ENCODE results near the gene SLC12A2.

Gene SLC12A2

DNA sequence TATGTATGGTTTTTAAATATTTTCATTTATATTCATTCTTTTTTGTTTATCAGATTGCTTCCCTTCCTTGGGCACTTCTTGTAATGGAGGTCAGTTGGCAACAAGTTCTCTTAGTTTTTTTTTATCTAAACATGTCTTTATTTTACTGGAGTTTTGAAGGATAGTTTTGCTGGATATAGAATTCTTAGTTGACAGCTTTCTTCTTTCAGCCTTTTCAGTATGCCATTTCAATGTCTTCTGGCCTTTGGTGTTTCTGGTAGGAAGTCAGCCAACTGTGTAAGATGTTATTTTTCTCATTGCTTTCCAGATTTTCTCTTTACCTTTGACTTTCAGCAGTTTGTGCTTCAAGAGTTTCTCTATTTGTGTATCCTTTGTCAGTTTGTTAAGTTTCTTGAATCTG is 14.2 kb downstream of the SLC12A2 start:
- DNase-seq: no peak

DNA sequence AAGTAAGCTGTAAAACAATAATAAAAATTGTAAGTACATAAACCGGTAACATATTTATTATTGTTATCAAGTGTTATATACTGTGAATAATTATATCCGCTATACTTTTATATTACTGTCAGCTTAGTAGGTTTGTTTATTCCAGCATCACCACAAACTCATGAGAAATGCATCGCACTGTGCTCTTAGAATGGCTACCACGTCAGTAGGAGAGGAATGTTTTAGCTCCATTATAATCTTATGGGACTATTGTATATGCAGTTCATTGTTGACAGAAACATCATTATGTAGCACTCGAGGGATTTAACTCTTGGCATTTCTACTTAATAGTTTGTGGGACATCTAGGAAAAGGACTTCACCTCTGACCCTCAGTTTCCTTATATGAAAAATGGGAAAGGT is 16.4 kb downstream of the SLC12A2 start:
- no peak for DNase-seq

DNA sequence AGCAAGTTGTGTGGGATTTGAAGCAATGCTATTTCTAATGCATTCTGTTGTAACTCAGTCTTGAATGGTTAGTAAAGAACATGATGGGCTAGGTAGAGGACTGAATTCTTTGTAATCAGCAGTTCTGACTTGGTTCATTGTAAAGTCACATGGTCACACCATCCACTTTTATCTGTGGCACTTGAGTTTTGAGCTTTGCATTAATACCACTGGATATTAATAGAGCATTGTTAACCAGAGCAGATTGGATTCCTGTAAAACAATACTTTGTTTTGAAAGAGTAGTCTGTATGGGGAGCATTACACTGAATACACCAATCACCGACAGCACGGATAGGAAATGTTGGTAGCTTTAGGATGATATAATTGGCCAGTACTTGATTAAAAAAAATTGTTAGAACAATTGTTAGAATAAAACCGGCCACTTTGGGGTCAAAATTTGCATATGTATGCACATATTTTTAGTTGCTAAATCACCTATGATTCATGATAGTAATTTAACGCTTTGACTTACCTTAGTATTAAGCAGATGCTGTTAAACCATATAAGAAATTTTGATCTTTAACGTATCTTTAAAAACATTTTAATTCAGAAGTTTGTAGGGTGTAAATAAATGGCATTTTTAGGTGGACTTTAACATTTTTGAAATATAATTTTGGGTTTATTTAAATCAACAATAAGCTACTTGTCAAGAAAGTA is 17.4 kb downstream of the SLC12A2 start:
- DNase-seq: no peak

DNA sequence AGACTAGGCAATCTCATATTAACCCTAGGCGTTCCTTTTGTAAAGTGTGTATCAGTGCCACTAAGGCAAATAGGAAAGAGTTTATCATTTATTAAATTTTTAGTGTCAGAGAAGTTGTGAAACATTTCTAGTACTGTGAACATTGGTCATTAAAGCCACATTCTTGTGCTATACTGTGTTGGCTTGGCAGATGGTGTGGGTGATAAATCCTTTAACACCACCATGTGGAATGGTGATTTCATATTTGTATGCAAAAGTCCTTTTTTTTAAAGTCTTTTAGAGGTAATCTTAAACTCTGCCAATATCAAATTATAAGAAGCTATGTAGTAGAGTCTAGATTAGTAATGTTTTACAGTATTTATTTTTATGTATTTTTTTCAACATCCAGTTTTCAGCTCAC is 18.1 kb downstream of the SLC12A2 start:
- DNase-seq: no peak

DNA sequence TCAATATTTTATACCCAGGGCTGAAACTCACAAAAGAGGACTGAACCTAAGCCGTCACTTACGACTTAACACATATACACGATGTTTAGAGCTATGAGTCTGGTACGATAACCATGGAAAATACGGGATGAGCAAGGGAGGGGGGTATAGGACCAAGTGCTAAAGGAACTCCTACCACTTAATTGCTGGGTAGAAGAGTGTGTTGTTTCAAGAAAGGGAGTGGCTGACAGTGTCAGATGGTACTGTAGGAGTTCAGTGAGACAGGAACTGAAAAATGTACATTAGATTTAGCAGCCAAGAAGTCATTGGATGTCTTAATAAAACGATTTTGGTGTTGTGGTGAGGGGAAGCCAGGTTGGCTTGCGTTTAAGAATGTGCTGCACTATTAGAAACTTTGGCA is 21.6 kb downstream of the SLC12A2 start:
- no peak for DNase-seq

DNA sequence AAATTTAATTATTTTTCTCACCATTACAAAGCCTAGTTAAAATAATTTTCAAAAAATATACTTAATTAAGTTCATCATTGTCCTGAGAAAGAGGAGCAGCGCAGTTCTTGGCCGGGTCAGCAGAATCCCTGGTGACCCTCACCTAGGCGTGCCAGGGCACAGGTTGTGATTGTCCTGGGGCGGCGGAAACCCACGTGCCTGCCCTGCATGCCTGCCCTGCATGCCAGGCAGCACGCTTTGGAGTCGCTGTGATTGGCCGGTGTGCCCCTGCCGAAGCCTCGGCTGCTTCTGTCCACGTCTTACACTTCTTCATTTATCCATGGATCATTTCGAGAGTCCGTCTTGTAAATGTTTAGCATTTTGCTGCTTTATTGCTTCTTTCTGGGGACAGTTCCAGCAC is 25.6 kb downstream of the SLC12A2 start:
- no peak for DNase-seq

DNA sequence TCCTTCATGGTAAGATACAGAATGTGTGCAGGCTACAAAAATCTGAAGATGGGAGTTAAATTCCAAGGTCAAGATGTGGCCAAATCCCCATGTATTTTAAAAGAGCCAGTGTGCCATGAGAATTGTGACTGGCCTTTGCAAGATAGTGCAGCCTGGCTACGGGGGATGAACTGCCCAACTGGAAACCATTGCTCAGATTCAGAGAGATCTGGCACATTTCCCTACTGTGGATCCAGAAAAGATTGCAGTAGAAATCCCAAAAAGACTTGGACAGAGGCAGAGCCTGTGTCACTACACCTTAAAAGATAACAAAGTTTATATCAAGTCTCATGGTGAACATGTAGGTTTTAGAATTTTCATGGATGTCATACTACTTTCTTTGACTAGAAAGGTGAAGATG is 26.2 kb downstream of the SLC12A2 start:
- no peak for DNase-seq

DNA sequence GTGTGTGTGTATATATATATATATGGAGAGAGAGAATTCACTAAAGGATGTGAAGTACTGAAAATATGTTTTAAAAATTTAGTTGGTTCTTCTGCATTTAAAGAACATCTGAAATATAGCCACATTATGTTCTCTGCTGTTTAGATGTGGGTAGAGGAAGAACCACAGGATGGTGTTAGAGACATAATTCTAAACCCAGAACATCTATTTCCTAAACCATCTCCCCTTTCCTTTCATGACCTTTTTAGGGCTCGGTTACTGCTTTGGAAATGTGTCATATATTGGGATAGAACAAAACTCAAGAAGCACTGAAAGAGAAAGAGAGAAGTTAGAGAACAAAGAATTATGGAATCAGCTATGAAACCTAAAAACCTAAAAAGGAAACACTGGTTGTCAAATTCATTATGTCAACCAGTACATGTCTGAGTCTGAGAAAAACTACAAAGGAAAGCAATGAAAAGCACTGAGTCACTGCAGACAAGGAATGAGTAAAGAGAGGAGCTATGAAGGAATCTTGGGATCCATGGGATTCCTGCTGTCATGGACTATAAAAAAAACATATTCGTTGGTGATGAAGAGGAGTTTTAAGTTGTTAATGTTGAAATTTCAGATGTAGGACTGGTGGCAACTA is 28.4 kb downstream of the SLC12A2 start:
- no peak for DNase-seq

DNA sequence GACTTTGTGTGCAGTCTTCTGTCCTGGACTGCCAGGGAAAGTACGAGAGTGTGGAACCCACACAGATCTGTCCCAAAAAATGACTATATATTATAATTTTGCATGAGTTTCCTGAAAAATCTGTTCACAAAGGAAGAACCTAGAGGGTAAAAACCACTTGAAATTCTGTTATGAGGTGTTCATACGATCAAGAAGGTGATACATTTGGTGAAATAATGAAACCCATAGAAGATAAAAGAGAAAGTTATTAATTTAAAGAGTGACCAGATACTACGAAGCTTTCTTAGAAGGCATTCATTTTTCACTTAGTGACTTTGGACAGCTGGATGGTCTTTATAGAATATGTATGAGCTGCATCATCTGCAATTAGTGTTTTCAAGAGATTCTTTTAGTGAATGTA is 32.9 kb downstream of the SLC12A2 start:
- no peak for DNase-seq

DNA sequence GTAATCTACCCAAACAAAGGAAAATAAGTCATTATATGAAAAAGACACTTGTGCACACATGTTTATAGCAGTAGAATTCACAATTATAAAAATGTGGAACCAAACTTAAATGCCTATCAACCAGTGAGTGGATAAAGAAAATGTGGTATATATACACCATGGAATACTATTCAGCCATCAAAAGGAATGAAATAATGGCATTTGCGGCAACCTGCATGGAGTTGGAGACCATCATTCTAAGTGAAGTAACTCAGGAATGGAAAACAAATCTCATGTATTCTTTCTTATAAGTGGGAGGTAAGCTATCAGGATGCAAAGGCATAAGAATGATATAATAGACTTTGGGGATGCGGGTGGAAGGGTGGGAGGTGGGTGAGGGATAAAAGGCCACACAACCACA is 34.6 kb downstream of the SLC12A2 start:
- no peak for DNase-seq

DNA sequence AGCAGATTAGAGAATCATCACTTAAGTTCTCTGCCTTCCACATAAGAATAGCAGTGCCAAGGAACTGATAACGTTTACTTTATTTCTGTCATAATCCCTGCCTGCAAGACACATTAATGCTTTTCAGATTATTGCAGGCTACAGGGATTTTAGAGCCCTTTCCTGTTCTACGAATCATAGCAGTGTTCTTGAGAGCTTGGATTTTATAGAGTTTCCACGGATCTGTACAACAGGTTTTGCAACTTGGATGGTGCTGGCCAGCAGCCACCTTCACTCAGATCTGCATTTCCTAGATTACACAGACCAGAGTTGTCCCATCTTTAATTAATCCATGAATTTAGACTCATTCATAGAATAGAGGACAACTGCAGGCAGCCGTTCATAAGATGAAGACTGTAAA is 38.1 kb downstream of the SLC12A2 start:
- DNase-seq: no peak

DNA sequence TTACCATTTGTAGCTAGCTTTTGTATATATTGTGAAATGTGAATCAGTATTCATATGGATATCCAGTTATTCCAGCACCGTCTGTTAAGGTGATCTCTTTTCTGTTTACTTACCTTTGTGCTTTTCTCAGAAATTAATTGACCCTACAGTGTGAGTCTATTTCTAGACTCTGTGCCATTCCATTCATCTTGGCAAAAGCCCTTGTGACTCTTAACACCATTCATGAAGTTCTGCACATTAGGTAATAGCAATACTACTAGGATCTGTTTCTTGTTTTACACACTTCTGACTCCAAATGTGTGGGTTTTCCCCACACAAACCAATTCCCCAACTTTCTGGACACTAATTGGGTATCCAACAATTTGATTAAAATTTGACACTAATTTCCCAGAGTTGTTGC is 40.4 kb downstream of the SLC12A2 start:
- DNase-seq: no peak

DNA sequence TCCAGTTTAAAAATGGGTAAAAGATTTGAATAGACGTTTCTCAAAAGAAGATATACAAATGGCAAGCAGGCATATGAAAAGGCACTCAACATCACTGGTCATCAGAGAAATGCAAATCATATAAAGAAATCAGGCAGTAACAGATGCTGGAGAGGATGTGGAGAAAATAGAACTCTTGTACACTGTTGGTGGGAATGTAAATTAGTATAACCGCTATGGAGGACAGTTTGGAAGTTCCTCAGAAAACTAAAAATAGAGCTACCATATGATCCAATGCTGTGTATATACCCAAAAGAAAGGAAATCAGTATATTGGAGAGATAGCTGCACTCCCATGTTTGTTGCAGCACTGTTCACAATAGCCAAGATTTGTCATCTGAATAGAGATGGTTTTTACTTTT is 42.7 kb downstream of the SLC12A2 start:
- DNase-seq: no peak

DNA sequence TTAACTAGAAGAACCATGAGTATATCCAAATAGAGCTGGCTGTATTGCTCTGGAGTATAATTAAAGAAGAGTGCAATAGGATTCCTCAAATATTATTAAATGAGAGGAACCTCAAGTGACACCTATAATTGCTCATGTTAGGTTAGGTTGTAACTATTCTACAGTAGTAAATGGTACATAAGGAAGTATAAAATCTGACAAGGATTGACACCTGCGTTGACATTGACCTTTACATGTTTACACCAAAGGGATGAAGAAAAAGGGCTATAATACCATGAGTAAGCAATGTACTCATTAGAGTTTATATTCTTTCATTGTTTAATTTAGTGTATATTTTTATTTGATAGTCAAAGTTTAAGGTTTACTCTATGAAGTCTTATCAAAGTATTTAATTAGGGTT is 48.9 kb downstream of the SLC12A2 start:
- DNase-seq: no peak

DNA sequence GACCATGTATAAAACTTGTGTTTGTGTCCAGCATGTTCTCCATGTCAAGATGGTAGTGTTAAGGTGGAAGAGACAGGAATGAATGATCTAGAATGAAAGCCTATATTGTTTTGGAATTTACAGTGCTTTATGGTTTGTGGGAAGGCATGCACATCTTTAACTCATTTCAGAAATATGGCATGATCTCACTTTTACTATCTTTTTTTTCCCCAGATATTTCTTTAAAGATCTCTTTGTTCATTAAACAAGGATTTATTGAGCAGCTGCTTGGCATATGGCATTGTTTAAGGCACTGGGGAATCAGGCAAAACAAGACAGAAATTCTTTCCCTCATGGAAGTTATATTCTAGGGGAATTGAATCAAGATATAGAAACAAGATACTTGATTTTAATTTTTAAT is 51.7 kb downstream of the SLC12A2 start:
- DNase-seq: no peak

DNA sequence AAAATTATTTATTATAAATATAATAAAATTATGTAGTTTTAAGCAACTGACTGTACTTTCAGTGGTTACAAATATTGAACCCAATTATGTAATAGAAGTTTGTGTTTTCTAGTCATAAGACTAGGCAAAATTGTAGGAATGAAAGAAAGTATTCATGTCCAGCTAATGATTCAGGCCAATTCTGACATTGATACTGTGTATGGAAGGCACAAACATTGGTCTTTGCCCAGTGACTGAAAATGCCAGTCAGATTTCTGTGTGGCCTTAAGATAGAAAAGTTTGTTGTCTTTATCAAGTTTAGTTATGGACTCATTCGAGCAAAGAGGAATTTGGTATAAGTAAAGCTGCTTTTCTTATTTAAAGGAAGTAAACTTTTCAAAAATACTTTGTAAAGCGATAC is 60.3 kb downstream of the SLC12A2 start:
- DNase-seq: no peak

DNA sequence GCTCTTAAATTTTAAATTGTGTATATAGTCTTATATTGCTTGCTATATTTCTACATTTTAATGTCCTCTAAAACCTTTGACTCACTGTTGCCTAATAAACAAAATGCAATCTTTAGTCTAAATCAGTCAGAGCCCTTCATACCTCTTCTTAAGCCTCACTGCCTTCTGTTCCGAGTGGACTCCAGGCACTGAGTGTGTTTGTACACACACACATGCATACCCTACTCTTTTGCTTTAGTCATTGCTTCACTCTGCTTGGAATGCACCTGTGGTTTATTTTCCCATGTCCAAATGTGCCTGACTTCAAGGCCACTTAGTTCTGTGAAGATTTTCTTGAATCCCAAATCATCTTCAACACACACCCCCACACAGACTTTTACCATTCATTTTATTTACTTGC is 60.9 kb downstream of the SLC12A2 start:
- DNase-seq: no peak

DNA sequence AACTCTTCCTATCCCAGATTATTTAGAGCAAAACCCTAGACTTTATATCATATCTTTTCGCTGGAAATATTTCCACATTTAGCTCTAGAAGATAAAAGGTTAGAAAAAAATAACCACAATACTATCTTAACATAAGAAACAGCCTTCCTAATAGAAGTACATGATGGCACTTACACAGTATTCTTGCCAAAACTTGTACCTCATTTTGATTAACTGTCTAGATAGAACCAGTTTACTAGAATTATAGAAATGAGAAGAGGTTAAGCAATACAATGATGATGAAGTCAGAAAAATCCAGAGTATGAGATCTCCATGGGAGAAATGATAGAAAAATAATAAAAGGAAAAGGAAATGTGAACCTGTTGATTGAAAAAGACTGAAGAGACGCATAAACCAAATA is 63.1 kb downstream of the SLC12A2 start:
- no peak for DNase-seq

DNA sequence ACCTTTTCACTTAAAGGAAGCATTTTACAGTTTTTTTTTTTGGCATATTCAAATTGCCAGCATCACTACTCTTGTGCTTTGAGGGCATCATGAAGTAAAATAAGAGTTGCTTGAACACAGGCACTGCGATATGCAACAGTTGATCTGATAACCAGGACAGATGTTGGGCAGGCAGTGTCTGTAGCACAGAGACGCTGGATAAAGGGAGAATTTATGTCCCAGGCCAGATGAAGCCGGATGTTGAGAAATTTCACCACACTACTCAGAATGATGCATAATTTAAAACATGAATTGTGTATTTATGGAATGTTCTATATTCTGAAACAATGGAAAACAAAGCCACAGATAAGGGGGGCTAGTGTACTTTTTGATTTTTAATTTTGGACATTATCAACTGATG is 71.4 kb downstream of the SLC12A2 start:
- DNase-seq: no peak

DNA sequence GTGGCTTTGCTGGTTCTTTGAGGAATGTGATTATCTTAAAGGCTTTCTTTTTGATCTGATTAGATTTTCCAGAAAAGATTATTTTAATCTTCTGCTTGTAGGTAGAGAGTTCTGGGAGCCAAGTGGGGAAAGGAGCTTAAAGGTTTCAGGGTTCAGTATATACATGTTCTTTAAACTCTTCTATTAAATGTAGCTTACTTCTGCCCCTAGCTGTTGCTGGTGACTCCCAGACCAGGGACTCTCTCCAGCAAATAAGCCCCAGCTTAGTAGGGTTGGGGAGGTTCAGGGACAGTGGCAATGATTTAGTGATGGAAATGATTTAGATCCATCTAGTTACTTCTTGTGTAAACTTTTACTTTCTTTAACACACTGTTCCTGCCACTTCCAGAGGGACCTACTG is 72.2 kb downstream of the SLC12A2 start:
- DNase-seq: no peak

DNA sequence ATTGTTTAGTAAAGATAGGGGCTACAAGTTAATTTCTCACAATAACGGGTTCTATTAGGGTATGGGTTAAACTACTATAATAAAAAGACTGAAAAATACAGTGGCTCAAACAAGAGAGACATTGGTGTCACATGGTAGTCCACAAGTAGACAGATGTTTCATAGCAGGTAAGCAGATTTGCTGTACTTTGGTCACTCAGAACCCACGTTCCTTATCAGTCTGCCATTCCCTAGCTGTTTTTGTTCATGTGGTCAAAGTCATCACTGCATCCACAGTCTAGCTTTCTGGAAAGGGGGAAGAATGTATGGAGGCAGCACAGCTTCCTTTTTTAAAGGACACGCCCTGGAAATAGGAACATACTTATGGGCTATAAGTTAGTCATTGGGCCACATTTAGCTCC is 73.0 kb downstream of the SLC12A2 start:
- DNase-seq: no peak

DNA sequence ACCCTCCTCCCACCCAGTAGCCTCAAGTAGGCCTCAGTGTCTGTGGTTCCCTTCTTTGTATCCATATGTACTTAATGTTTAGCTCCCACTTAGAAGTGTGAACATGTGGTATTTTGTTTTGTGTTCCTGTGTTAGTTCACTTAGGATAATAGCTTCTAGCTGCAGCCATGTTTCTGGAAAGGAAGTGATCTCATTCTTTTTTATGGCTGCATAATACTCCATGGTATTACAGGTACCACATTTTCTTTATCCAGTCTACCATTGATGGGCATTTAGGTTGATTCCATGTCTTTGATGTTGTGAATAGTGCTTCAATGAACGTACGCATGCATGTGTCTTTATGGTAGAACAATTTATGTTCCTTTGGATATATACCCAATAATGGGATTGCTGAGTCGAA is 74.8 kb downstream of the SLC12A2 start:
- no peak for DNase-seq

DNA sequence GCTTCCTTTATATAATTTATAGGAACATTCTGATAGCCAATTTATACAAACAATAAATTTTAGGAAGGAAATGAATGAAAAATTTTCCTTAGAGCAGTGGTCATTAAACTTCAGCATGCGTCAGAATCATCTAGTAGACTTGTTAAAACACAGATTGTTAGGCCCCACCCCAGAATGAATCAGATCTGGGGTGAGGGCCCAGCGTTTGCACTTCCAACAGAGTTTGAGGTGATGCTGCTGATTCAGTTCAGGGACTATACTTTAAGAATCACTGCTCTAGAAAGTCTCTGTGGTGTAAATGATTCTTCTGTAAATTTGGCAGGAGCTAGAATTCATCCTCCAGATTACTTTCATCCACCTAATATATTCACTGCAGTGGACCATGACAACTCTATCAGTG is 80.4 kb downstream of the SLC12A2 start:
- DNase-seq: no peak

DNA sequence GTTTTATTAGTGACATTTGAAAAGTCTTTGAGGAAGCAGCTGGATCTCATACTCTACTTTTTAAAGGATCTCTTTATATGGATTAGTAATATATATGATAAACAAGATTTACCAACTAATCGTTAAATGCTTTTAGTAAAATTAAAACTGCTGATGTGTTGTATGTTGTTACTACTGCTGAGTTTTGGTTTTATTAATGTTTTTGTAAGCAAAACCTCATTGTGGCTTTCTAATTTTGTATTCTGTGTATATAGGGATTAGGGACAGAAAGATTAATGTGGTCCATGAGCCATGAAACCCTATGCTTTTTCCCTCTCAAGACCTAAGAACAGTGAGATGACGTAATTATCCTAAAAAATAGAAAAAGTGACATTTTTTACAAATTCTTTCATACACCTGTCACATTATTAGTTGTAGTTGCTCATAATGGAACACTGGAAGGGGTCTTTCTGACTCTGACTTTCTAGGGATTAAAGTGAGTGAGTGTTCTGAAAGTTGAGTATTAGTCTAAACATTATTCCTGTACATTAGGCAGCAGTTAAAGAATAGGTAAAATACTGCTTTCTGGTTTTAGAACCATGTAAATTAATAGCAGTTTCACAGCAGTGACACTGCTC is 85.9 kb downstream of the SLC12A2 start:
- DNase-seq: no peak

DNA sequence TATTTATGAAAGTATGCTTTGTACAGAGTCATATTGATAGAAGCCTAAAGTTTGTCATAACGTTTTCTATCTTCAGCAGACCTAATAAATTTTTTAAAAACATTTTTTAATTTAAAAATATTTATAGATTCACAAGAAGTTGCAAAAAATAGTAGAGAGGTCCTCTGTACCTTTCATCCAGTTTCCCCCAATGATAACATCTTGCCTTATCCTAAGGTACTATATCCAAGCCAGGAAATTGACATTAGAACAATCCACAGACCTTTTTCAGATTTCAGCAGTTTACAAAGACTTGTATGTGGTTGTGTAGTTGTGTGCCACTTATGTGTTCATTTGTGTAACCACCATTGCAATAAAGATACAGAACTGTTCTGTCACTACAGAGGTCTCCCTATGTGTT is 88.5 kb downstream of the SLC12A2 start:
- no peak for DNase-seq
